Stimulated activated CD4-positive, alpha-beta T cell treated with anti-CD3 and anti-CD28 coated beads, TNF-alpha, amount 100 ng/mL, for 48 hours (primary cell): ENCODE data around the gene ORC3.
"Not testable (repeated sequence)": the region's sequence is repeated elsewhere in the genome, so short reads cannot be mapped to it uniquely, and the experiment has no call there.

Experiments
- DNase-seq, 3 donors: peaks; one replicate each; pipeline ENCODE4 v3.0.0-alpha.2; 2020; ENCODE audit warnings: low read depth in 3 of 3

The ORC3 gene

GRCh38 chr6:87600576-87600975, 10.6 kb downstream of the ORC3 start:
- DNase-seq: no peak

DNA sequence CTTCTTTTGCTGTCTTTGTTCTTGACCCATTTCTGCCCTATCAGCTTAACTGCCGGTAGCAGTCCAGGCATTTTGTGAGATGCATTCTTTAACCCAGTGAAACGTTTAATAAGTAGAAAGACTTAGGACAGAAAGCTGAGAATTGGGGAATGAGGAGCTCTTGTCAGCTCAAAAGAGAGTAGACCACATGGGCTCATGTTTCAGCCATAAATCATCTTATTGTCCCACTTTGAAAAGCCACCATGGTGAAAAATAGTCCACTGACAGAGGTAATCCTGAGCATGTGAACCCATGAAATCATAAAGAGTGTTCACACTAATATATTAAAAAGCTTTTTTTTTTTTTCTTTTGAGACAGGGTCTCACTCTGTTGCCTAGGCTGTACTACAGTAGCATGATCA, 16.3 kb downstream of the ORC3 start:
- no peak for DNase-seq

DNA sequence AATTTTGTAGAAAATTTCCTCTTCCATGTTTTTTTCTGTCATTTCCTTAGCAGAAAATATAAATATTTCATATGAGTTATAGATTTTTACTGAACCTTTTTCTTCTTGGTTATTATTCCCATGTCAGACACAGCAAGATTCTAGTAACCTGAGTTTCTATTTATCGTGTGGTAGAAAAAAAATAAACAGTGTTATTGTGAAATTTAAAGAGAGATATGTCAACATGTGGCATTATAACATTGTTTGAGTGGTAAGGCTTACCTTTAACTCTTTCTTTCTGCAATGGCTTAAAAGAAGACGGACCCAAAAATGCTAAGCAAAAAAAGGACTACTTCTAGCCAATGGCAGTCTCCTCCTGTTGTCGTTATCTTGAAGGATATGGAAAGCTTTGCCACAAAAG, 18.9 kb downstream of the ORC3 start:
- DNase-seq: no peak

- not testable (repeated sequence) for DNase-seq
These were observed 23.1 kb downstream of the ORC3 start for GRCh38 chr6:87613018-87613417.

DNA sequence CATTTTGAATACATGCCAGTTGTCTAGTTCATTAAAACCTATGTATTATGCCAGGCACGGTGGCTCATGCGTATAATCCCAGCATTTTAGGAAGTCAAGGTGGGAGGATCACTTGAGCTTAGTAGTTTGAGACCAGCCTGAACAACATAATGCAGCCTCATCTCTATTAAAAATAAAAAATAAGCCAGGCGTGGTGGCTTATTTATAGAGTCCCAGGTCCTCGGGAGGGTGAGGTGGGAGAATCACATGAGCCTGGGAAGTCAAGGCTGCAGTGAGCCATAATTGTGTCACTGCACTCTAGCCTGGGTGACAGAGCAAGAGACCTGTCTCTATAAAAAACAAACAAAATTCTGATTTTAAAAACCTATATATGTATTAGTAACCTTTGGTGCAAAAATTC, 27.5 kb downstream of the ORC3 start:
- DNase-seq: no peak

GRCh38 chr6:87618531-87618930, 28.6 kb downstream of the ORC3 start:
- no peak for DNase-seq

GRCh38 chr6:87623248-87623647, 33.3 kb downstream of the ORC3 start:
- DNase-seq: no peak

- DNase-seq: no peak
These were observed 38.5 kb downstream of the ORC3 start for GRCh38 chr6:87628424-87628823.

GRCh38 chr6:87628881-87629280, 38.9 kb downstream of the ORC3 start:
- no peak for DNase-seq

- no peak for DNase-seq
These were observed 40.8 kb downstream of the ORC3 start for GRCh38 chr6:87630746-87631145.

DNA sequence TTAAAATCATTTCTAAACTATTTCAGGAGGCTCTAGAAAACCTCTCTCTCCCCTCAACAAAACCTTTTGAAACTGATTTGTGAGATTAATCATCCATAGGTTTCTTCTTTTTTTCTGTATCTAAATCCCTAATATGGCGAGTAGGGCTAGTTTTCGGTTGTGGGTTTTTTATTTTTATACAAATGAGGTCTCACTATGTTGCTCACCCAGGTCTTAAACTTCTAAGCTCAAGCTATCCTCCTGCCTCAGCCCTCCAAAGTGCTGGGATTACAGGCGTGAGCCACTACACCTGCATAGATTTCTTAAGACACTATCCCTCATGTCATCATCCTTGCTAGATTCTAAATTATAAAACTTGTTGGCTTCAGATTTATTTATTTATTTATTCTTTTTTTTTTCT, 43.9 kb downstream of the ORC3 start:
- no peak for DNase-seq

- no peak for DNase-seq
These were observed 46.4 kb downstream of the ORC3 start for GRCh38 chr6:87636315-87636714.

DNA sequence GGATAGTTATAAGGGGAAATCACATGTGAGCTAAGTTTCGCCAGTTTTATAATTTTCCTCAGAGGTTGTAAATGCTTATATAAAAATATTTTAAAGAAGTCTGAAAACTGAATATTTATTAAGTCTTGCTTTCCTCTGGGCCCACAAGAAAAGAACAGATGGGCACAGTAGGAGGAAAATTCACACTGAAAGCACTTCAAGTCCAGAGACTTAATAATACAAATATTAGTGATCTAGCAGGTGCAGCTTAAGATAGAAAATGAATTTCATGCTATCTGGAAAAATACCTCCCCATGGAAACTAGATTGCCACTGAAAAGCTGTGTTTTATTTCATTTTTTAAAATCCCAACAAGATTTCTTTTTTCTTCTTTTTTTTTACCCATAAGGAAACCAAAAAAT, 47.2 kb downstream of the ORC3 start:
- no peak for DNase-seq

GRCh38 chr6:87639373-87639772, 49.4 kb downstream of the ORC3 start:
- DNase-seq: no peak

DNA sequence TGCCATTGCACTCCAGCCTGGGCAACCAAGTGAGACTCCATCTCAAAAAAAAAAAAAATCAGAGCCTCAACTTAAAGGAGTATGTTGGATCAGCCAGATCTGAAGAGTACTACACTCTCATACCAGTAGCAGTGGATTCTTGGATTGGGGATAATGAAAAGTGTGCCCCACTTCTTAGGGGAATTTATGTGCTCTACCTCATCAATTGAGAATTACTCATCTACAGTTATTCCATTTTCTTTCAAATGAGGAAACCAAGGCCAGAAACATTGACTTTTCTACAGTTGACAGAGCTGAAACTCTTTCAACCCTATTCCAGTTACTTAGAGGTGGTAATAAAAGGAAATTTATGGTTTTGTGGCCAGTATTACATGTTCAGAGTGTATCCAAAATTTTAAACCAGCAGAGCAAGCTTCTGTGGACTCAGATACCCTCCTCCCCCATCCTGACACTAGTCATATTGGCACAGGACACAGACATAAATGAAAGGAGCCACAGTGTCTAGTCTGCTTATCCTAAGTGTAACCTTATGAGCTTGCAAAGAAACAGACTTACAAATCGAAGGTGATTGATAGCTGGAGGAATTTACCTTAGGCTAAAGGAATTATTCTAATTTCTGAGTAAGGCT, 51.2 kb downstream of the ORC3 start:
- DNase-seq: no peak

- DNase-seq: no peak
These were observed 55.1 kb downstream of the ORC3 start for GRCh38 chr6:87645080-87645479.

- DNase-seq: no peak
These were observed 63.4 kb downstream of the ORC3 start for GRCh38 chr6:87653074-87653962.

DNA sequence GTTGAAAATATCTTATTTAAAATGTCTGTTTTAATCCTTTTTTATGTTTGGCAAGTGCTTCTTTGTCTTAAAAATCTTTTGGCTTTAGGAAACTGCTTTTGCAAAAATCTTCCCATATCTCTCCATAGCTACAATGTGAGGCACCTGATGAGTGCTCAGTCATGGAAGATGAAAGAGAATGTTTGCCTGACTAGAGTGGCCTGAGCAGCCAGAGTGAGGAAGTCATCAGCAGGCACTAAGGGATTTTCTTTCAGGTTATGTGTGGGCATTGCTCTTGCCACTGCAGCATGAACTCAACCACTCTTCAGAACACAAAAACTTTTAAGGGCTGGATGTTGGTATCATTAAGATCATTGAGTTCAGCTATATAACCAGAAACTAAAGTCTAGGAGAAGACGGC, 64.2 kb downstream of the ORC3 start:
- no peak for DNase-seq

- no peak for DNase-seq
These were observed 65.0 kb downstream of the ORC3 start for GRCh38 chr6:87654875-87655454.

DNA sequence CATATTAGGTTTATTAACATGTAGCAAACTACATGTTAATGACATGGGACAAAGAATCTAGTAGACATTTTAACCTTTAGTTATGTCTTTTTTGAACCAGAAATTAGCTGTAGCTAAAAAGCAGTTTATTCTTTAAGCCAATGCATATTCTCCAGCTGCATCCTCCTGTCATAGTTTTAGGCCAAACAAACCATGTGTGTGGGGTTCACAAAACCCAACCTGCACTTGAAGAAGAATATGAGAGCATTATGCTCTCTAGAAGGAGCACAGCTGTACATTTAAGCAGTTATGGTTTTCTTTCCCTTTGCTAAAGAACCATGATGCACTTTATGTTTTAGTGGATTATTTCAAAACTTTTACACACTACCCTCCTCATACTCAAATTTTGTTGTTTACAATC, 65.9 kb downstream of the ORC3 start:
- DNase-seq: no peak

- no peak for DNase-seq
These were observed 66.9 kb downstream of the ORC3 start for GRCh38 chr6:87656857-87657256.

- DNase-seq: no peak
These were observed 68.6 kb downstream of the ORC3 start for GRCh38 chr6:87658516-87658915.
